ENCODE measurements around the gene LACTBL1.

LACTBL1 gene

DNA sequence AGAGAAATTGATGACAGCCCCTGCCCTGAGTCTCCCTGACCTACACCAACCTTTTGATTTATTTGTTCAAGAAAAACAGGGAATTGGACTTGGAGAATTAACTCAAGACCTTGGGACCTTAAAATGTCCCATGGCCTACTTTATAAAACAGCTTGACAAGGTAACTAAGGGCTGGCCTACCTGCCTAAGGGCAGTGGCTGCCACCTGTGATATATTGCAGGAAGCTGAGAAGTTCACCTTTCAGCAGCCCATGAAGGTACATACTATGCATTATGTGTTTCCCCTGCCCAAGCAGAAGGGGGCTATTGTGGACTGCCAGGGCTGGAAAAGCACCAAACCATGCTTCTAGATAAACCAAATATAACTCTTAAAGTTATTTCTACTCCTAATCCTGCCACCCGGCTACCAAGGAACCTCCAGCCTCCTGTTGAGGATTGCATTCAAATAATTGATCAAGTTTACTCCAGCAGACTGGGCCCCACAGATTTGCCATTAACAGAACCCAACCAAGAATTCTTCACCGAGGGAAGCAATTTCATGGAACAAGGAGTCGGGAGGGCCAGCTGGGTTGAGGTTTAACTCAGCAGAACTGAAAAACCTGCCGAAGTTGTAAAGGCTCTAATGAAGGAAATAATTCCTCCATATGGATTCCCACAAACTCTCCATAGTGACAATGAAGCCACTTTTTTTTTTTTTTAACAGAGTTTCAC, 28.2 kb downstream of the LACTBL1 start:
- no peak overlapping the region for H3K4me3 ChIP-seq (ENCODE audit: low read depth, low read length)
- DNase-seq (ENCODE audit: low read depth): no peak
- in situ Hi-C loops (cut with HindIII; ENCODE audit: low sequenced_read_pairs): no loop called here
- TF ChIP-seq, protein P1, sequence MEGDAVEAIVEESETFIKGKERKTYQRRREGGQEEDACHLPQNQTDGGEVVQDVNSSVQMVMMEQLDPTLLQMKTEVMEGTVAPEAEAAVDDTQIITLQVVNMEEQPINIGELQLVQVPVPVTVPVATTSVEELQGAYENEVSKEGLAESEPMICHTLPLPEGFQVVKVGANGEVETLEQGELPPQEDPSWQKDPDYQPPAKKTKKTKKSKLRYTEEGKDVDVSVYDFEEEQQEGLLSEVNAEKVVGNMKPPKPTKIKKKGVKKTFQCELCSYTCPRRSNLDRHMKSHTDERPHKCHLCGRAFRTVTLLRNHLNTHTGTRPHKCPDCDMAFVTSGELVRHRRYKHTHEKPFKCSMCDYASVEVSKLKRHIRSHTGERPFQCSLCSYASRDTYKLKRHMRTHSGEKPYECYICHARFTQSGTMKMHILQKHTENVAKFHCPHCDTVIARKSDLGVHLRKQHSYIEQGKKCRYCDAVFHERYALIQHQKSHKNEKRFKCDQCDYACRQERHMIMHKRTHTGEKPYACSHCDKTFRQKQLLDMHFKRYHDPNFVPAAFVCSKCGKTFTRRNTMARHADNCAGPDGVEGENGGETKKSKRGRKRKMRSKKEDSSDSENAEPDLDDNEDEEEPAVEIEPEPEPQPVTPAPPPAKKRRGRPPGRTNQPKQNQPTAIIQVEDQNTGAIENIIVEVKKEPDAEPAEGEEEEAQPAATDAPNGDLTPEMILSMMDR (IDR thresholded peaks at IDR 0.05; ENCODE audit: low read depth, low read length, missing control alignments): no peak

DNA sequence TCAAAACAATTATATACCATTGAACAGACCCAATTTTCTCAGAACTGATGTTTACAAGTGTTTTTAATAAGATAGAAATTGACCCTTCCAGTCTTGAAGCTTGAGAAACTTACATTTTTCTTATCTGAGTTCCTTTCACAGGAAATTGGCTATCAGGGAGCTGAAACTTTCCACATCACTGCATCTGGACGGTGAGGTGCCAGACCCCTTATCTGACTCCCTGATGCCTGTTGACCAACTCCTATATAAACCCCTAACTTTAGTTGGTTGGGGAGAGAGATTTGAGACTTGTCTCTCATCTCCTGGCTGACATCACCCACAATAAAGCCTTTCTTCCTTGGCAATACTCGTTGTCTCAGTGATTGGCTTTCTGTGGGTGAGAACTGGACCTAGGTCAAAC, 31.4 kb downstream of the LACTBL1 start:
- in situ Hi-C loops (cut with HindIII; ENCODE audit: low sequenced_read_pairs): no loop called here

DNA sequence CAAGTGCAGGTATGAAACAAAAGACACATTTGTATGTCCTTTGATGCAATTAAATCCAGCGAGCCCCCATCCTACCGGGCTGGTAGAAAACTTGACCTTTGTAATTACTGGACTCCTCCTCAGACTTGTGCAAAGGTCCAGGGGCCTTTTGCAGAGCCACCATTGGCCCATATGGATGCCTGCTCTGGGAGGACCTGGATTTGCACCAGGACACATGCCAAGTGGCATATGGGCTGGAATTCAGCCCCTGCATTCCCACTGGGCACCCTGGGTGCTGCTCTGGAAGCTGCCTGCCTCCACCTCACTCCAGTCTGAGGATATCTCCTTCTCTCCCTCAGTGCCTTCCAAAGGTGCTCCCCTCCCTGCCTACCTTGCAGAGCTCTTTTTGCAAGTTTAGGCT, 36.0 kb downstream of the LACTBL1 start:
- in situ Hi-C loops (cut with HindIII; ENCODE audit: low sequenced_read_pairs): no loop called here
- H3K4me3 ChIP-seq (ENCODE audit: low read depth, low read length): no peak overlapping the region
- no peak for DNase-seq (ENCODE audit: low read depth)
- TF ChIP-seq, protein P1 (IDR thresholded peaks at IDR 0.05; ENCODE audit: low read depth, low read length, missing control alignments): no peak

More for the DNA sequence above, 31.4 kb downstream of the LACTBL1 start:
- TF ChIP-seq, protein P1 (IDR thresholded peaks at IDR 0.05; ENCODE audit: low read depth, low read length, missing control alignments): no peak
- DNase-seq (ENCODE audit: low read depth): no peak
- H3K4me3 ChIP-seq (ENCODE audit: low read depth, low read length): no peak overlapping the region

DNA sequence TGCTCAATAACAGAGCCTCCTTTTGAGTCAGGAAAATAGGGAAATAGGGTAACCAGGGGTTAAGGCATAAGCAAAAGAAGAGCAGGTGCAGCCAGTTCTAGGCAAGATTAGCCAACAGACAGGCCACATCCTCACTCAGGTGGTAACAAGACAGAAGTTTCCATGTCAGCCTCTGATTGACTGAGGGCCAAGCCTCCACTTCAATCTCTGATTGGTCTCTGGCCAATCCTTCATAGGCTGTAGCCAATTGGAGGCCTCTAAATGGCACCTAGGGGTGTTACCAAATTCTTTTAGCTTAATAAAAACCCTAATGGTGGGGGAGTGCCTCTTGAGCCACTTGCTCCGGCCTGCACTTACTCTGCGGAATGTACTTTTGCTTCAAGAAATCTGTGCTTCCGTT, 37.2 kb downstream of the LACTBL1 start:
- TF ChIP-seq, protein P1 (IDR thresholded peaks at IDR 0.05; ENCODE audit: low read depth, low read length, missing control alignments): no peak
- in situ Hi-C loops (cut with HindIII; ENCODE audit: low sequenced_read_pairs): no loop called here
- no peak overlapping the region for H3K4me3 ChIP-seq (ENCODE audit: low read depth, low read length)
- no peak for DNase-seq (ENCODE audit: low read depth)

DNA sequence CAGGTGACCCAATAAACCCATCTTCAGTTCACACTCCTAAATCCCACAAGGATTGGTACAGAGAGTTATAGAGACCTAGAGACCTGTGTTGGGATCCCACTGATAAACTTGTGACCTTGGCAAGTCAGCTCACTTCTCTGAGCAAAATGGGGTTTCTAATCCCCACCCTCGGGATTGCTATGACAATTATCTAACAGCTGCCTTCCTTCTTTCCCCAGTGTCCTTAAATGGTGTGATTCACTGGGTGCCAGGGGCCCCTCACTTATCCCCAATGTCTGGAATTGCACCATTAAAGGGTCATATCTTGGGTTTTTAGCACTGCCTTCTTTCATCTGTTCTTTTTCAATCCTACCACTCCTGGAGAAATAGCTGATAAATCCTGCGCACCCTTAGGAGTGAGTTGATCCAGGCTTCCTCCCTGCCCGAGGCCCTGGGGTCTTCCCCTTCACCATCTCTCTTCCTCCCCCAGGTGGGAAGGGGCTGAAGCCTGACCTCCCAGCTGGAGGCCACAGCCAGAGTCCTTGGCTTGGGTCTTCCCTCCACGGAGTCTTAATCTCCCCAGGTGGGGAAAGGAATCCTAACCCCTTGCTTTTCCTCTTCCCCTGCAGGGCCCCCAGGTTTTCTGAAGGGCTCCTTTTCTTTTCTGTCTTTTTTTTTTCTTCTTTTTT, 39.7 kb downstream of the LACTBL1 start:
- in situ Hi-C loops (cut with HindIII; ENCODE audit: low sequenced_read_pairs): no loop called here
- DNase-seq (ENCODE audit: low read depth): no peak
- TF ChIP-seq, protein P1 (IDR thresholded peaks at IDR 0.05; ENCODE audit: low read depth, low read length, missing control alignments): no peak
- H3K4me3 ChIP-seq (ENCODE audit: low read depth, low read length): no peak overlapping the region

DNA sequence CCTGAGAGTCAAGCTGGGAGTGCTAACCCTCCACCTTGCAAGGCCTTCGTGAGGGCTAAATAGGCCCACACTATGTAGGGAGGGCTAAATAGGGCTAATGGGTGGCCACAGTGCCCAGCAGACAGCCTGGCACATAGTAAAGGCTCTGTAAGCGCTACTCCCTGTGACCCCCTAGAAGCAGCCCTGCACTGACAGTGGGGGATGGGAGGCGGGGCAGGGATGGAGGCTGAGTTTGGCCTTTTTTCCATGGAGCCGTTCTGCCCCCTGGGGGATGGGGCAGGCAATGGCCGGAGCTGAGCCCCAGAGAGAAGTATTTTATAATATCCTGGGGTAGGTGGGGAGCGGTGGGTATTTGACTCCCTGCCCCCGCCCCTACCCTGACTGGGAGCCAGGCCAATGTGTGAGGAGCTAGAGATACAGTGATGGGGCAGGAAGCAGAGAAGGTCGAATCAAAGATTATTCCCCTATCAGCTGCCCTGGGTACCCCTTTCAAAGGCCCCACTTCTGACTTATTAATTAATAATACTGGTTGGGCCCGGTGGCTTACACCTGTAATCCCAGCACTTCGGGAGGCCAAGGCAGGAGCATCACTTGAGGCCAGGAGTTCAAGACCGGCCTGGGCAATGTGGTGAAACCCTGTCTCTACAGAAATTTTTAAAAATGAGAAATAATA, 42.3 kb downstream of the LACTBL1 start:
- in situ Hi-C loops (cut with HindIII; ENCODE audit: low sequenced_read_pairs): no loop called here
- TF ChIP-seq, protein P1 (IDR thresholded peaks at IDR 0.05; ENCODE audit: low read depth, low read length, missing control alignments): peak; percentile 85
- no peak overlapping the region for H3K4me3 ChIP-seq (ENCODE audit: low read depth, low read length)
- no peak for DNase-seq (ENCODE audit: low read depth)

Data from astrocyte of the cerebellum (primary cell).